ENCODE data around the gene DOCK9.

DOCK9 gene

GRCh38 chr13:98792321-98792720 lies 185.5 kb downstream of the DOCK9 start:
- peak in 1 of 2 experiments; percentile 3 for DNase-seq

- no peak for DNase-seq
These were observed 186.3 kb downstream of the DOCK9 start for GRCh38 chr13:98791611-98792010.

GRCh38 chr13:98787996-98788395 lies 189.9 kb downstream of the DOCK9 start:
- no peak for DNase-seq

GRCh38 chr13:98787173-98787572 lies 190.7 kb downstream of the DOCK9 start:
- no peak for DNase-seq

- peak in 1 of 2 experiments; percentile 9 for DNase-seq
These were observed 191.8 kb downstream of the DOCK9 start for GRCh38 chr13:98786023-98786422.

- DNase-seq = no peak
These were observed 192.5 kb downstream of the DOCK9 start for GRCh38 chr13:98785405-98785804.

- DNase-seq = no peak
These were observed 193.2 kb downstream of the DOCK9 start for GRCh38 chr13:98784666-98785065.

GRCh38 chr13:98783856-98784478 lies 193.9 kb downstream of the DOCK9 start:
- no peak for DNase-seq

GRCh38 chr13:98782654-98783053 lies 195.2 kb downstream of the DOCK9 start:
- no peak for DNase-seq

- DNase-seq = no peak
These were observed 196.0 kb downstream of the DOCK9 start for GRCh38 chr13:98781905-98782304.

GRCh38 chr13:98781470-98781869 lies 196.4 kb downstream of the DOCK9 start:
- DNase-seq = no peak

- DNase-seq = no peak
These were observed 196.8 kb downstream of the DOCK9 start for GRCh38 chr13:98781045-98781444.

- no peak for DNase-seq
These were observed 197.4 kb downstream of the DOCK9 start for GRCh38 chr13:98780451-98780850.

GRCh38 chr13:98779695-98780094 lies 198.2 kb downstream of the DOCK9 start:
- DNase-seq = no peak

- no peak for DNase-seq
These were observed 199.1 kb downstream of the DOCK9 start for GRCh38 chr13:98778749-98779148.

GRCh38 chr13:98776644-98777043 lies 201.2 kb downstream of the DOCK9 start:
- DNase-seq = no peak

- no peak for DNase-seq
These were observed 201.8 kb downstream of the DOCK9 start for GRCh38 chr13:98775844-98776598.

GRCh38 chr13:98775386-98775785 lies 202.5 kb downstream of the DOCK9 start:
- no peak for DNase-seq

- no peak for DNase-seq
These were observed 203.1 kb downstream of the DOCK9 start for GRCh38 chr13:98774776-98775175.

- DNase-seq = no peak
These were observed 203.9 kb downstream of the DOCK9 start for GRCh38 chr13:98773921-98774320.

- peak in 1 of 2 experiments; percentile 11 for DNase-seq
These were observed 204.9 kb downstream of the DOCK9 start for GRCh38 chr13:98772794-98773452.

- DNase-seq = no peak
These were observed 205.8 kb downstream of the DOCK9 start for GRCh38 chr13:98771838-98772611.

- DNase-seq = no peak
These were observed 208.1 kb downstream of the DOCK9 start for GRCh38 chr13:98769736-98770135.
